PC-3 (cell line): ENCODE results near the gene WDR87.

Experiments
- CTCF ChIP-seq: fragments of 300-600 bp; sonication (generic); conservative IDR thresholded peaks from 2 replicates; pipeline ENCODE4 v1.5.1; 2017; ENCODE audit warnings: antibody characterized with exemption, low read depth, mild to moderate bottlenecking, low read length
- EZH2 ChIP-seq: fragments of 300-600 bp; sonication (generic); IDR thresholded peaks from one replicate; pipeline ENCODE4 v1.6.1; 2017; ENCODE audit warnings: antibody characterized with exemption, mild to moderate bottlenecking, low read length; ENCODE audit not compliant: unreplicated experiment

- TF ChIP-seq EZH2 (no peak), CTCF (no peak)
These were observed 3.3 kb downstream of the WDR87 start for GRCh38 chr19:37903096-37903495.
